ENCODE results near the gene APOL3.

- no peak for TF ChIP-seq CTCF (IDR thresholded peaks at IDR 0.05; ENCODE audit: low read length)
- no peak for TF ChIP-seq EZH2 (IDR thresholded peaks at IDR 0.05; ENCODE audit: borderline replicate concordance, low read length)
These were observed 58.8 kb downstream of the APOL3 start for GRCh38 chr22:36101756-36102155.
